ENCODE results near the gene NEK2.
"Not testable (repeated sequence)": the region's sequence is repeated elsewhere in the genome, so short reads cannot be mapped to it uniquely, and the experiment has no call there.

Gene NEK2

GRCh38 chr1:211632808-211633523, 42.5 kb downstream of the NEK2 start:
- no peak for DNase-seq (ENCODE audit: low read depth)

GRCh38 chr1:211632117-211632807, 43.2 kb downstream of the NEK2 start:
- DNase-seq (ENCODE audit: low read depth), result no peak

- DNase-seq (ENCODE audit: low read depth), result no peak
Observed at GRCh38 chr1:211631168-211631567, 44.3 kb downstream of the NEK2 start.

GRCh38 chr1:211630236-211631081, 45.0 kb downstream of the NEK2 start:
- no peak for DNase-seq (ENCODE audit: low read depth)

GRCh38 chr1:211628417-211628816, 47.0 kb downstream of the NEK2 start:
- no peak for DNase-seq (ENCODE audit: low read depth)

GRCh38 chr1:211627259-211627658, 48.2 kb downstream of the NEK2 start:
- DNase-seq (ENCODE audit: low read depth), result no peak

- not testable (repeated sequence) for DNase-seq (ENCODE audit: low read depth)
Observed at GRCh38 chr1:211625866-211626265, 49.6 kb downstream of the NEK2 start.

- no peak for DNase-seq (ENCODE audit: low read depth)
Observed at GRCh38 chr1:211625040-211625439, 50.4 kb downstream of the NEK2 start.

GRCh38 chr1:211623515-211623914, 51.9 kb downstream of the NEK2 start:
- no peak for DNase-seq (ENCODE audit: low read depth)

- DNase-seq (ENCODE audit: low read depth), result no peak
Observed at GRCh38 chr1:211621447-211622198, 53.8 kb downstream of the NEK2 start.

- no peak for DNase-seq (ENCODE audit: low read depth)
Observed at GRCh38 chr1:211620097-211620496, 55.3 kb downstream of the NEK2 start.

GRCh38 chr1:211619033-211619996, 56.1 kb downstream of the NEK2 start:
- DNase-seq (ENCODE audit: low read depth), result no peak

- DNase-seq (ENCODE audit: low read depth), result no peak
Observed at GRCh38 chr1:211616965-211617297, 58.5 kb downstream of the NEK2 start.

GRCh38 chr1:211616231-211616964, 59.0 kb downstream of the NEK2 start:
- no peak for DNase-seq (ENCODE audit: low read depth)

GRCh38 chr1:211614615-211615014, 60.8 kb downstream of the NEK2 start:
- no peak for DNase-seq (ENCODE audit: low read depth)

- no peak for DNase-seq (ENCODE audit: low read depth)
Observed at GRCh38 chr1:211613951-211614350, 61.5 kb downstream of the NEK2 start.

GRCh38 chr1:211613108-211613947, 62.1 kb downstream of the NEK2 start:
- DNase-seq (ENCODE audit: low read depth), result peak; percentile 87

- DNase-seq (ENCODE audit: low read depth), result no peak
Observed at GRCh38 chr1:211612786-211613107, 62.7 kb downstream of the NEK2 start.
